H54 (cell line): ENCODE measurements around the gene PTPRE.

Source experiments
- DNase-seq: peaks from one replicate; pipeline ENCODE4 v3.0.0; 2011; ENCODE audit warnings: low spot score, mixed read lengths; ENCODE audit not compliant: insufficient read length
- FAIRE-seq: peaks from 3 replicates; lab custom pipeline; 2011; peaks lifted over from hg19 to GRCh38; lab: Jason Lieb, UNC
- POLR2A ChIP-seq: IDR thresholded peaks from 2 replicates; pipeline ENCODE4 v1.6.1; 2011; ENCODE audit warnings: low read depth, mild to moderate bottlenecking, low read length

Gene PTPRE

DNA sequence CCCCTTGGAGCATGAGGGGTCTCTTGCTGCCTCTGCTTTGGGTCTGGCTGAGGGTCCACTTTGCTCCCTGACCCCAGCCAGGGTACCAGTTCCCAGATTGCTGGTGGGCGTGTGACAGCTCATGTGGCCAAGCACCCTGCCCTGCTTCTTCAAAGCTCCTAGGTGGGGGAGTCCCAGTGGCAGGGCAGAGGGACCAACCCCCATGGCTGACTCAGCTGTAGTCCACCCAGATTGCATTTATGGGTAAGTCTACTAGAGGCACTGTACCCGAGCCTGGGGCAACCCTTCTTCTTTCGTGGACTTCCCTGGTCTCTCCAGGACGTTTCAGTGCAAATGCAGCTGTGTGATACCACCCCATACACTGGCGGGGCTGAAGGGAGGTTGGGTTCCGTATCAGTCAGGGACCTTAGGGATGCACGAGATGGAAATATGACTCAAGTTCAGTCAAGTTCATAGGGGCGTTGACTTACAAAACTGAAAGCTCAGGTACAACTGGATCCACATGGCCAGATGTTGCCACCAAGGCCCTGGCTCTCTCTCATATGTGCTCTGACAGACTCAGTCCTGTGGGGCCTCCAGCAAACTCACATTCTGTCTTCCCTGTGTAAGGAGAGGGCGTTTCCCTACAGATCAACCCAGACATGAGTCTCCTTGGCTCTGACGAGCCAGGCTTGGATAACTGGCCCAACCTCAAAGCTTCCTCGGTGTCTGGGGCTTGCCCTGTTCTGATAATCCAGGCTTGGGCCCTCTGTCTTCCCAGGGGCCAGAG is 13.6 kb downstream of the PTPRE start:
- TF ChIP-seq POLR2A: no peak

DNA sequence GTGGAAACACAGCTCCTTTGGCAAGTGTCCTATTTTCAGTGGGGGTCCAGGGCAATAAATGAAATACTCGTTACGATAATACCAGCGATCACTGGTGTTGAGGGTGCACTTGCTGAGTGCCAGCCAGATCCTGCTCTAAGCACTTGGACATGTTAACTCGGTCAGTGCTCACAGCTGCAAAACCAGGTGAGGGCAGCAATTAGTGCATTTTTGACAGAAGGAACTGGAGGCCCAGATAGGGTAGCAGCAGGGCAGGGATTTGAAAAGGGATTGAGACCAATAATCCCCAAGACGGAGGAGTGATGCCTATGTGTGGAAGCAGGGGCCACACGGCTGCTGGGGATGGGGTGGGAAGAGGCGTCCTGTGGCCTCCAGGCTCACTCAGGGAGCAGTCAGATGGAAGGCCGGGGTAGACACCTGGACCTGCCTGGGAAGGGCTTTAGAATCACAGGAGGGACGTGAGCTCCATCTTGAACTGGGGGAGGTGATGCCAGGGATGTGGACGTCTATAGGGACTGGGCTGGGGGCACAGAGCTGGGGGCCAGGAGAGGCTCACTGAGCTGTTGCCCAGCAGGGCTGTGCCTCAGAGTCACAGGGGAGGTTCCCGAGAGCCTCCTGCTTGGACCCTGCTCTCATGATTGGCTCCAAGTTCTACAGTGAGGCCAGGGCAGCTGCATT is 14.3 kb downstream of the PTPRE start:
- DNase-seq: no peak
- no peak for FAIRE-seq
- TF ChIP-seq POLR2A: no peak

More for the DNA sequence above, 13.6 kb downstream of the PTPRE start:
- DNase-seq (no peak), FAIRE-seq (no peak)

DNA sequence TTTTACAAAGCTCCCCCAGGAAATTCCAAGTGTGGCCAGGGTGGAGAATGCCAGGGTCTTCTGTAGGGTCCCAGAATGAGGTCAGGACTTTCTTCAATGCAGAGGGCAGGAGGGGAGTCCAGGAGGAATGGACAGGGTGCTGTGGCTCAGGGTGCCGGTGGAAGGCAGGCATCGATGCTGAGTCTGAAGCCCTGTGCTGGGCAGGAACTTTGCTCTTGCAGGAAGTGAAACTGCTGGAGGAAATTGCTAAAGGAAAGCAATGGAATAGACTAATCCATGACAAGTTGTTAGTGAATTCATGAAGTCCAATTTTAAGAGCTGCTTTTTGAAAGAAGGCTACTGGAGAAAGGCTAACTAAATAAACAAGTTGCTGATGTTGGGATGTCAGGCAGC is 14.8 kb downstream of the PTPRE start:
- no peak for FAIRE-seq
- no peak for DNase-seq
- no peak for TF ChIP-seq POLR2A

DNA sequence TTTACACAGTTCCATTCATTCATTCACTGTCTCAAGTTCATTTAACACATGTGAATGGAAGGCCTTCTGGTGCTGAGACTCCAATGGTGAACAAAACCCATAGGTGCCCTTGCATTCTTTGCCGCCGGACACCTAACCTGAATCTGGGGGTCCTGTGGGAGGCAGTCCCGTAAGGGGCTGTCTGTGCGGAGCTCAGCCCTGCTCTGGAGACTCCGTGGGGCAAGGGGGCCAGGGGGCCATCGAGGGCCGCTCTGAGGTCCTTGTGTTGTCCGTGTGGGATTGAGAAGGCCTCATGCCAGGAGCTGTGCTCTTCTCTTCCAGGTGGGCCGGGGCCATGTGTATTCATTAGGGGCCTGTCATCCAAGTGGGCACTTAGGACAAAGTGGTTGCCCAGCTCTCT is 15.3 kb downstream of the PTPRE start:
- DNase-seq (no peak), FAIRE-seq (no peak)
- no peak for TF ChIP-seq POLR2A

DNA sequence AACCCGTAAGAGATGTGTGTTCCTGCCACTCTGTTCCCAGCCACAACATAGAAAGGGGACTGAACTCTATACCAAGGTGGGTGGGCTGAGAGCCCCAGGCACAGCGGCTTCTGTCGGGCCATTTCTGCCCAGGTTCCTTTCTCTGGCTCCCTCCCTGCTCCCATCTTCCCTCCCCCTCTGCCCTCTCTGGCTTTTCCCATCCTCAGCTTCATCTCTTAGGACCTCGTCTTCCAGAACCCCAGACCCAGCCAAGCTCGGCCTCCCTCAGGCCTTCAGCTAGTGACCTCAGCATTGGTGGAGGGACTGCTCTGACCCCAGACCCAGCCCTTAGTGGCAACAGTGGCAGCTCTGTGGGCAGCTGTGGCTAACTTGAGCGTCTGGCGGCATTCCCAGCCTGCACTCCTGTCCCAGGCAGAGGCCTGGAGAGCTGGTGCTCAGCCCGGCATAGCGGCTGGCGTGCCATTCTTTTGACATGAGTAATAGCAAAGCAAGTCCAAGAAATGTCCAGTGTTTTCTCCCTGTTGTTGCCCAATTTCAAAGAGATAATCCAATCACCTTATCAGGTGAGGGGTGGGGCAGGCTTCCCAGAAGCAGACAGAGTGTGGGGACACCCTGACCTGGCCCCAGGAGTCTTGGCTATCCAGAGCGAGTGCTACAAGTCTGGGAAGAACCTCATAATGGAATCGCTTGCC is 15.9 kb downstream of the PTPRE start:
- DNase-seq (peak; percentile 60), FAIRE-seq (peak; percentile 72)
- no peak for TF ChIP-seq POLR2A

DNA sequence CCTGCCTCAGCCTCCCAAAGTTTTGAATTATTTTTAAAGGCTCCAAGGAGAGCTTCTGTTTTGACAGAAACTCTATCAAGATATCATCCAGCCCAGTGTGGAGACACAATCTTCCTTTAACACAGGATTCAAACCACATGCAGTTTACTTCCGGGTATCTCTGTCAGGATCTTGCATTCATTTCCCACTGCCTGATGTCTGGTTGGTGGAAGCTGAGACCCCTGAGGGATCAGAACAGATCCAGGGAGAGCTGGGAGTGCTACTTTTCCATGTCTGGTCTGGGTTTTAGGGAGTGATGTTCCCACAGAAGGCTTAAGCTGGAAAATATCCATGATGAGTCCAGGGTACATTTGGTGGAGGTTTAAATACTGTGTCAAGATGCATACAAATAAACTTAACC is 16.7 kb downstream of the PTPRE start:
- FAIRE-seq (no peak), DNase-seq (no peak)
- TF ChIP-seq POLR2A: no peak

DNA sequence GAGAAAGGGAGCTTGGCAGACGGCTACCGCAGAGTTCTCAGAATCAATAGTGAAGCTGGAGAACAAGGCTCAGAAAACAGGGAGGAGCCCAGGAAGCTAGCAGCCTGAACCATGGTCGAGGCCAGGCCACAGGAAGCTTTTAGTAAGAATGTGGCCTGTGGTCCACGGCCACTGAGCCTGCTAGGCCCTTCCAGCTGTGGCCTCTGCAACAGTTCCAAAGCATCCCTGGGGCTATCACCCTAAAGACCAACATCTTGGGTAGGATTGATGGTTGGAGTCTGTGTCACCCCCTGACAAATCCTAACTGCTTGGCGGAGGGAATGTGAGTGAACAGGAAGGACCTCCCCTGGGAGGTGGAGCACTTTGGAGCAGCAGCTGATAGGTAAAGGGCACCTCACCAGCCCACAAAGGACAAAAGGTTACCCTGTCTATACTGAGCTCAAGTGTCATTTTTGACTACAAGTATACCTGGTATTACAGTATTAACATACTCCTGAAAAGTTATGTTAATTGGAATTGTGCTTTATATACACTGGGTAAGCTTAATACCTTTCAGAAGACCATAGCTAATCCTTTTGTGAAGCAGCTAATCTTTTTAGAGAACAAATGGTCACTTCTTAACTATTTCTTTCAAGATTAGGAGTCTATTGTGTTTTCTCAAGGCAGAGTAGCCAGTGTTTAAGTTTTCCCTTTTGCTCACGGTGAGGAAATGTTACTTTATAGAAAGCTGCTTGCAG is 18.7 kb downstream of the PTPRE start:
- no peak for TF ChIP-seq POLR2A
- DNase-seq: no peak
- no peak for FAIRE-seq

DNA sequence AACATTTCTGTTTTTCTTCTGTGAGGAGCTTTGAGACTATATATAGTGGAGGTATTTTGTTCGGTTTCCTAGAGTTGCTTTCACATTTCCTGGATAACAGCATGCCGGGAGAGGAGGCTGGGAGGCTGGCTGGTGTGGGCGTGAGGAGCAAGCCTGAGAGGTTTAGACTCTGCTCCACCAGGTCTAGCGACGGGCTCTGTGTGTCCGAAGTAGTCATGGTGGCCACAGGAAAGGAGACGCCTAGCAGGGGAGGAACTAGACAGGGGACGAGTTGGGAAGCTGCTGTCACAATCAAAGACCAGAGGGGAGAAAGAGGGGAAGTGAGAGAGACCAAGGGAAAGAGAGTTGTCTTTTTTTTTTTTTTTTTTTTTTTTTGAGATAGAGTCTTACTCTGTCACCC is 19.6 kb downstream of the PTPRE start:
- DNase-seq (no peak), FAIRE-seq (no peak)
- no peak for TF ChIP-seq POLR2A

DNA sequence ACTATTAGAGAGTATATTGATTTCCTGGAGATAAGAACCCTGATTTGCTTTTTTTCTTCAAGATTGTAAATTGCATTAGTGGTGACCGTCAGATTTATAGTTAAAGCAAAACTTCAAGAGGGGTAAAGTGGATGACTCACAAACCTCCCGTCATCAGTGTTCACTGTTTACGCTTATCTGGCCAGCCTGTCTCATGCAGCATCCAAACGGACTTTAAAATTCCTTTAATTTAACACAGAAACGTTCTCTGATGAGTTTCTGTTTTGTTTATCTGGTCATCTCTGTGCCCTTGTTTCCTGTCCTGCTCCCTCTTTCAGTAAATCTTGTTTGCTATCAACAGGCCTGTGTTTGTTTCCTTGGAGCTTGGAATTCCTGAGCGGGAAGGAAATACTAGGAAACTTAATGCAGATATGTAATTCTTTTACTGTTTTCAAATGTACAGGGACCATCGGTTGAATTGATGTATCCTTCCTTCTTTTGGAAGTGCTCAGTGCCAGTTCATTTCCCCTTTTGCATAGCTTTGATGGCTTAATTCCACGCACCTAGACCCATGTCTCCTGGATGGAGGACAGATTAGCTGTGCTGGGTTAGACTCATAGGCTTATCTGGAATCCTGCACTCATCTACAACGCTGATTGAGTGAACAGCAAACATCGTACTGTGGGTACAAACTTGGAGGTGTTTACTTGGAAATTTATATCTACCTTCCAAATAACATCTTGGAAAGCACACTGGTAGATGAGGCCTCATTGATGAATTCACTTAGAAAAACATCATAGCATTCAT is 21.3 kb downstream of the PTPRE start:
- no peak for TF ChIP-seq POLR2A
- no peak for DNase-seq
- FAIRE-seq: peak; percentile 50

DNA sequence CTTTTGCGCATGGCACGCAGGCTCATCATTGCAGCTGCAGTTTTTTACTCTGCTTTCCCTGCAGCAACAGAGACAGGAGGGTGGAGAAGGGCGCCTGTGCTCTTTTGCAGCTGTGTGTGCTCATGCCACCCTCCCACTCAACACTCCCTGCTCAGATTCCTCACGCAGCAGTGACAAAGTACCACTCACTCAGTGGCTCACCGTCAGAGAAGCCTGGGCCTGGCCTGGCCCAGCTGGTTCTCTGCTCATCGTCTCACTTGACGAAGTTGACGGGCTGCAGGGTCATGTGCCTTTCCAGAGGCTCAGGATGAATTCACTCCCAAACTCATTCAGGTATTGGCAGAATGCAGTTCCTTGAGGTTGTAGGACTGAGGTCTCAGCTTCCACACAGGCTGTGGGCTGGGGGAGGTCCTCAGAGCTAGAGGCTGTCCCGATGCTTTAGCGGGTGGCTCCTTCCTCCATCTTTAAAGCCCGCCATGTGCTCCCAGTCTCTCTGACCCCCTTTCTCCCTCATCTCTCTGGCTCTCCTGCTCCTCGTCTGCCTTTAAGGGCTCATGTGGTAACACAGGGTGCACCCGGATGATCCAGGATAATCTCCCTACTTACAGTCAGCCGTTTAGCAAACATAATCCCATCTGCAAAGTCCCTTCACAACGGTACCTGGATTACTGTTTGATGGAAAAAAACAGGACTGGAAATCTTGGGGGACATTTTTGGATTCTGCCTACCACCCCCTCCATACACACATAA is 25.8 kb downstream of the PTPRE start:
- FAIRE-seq: no peak

DNA sequence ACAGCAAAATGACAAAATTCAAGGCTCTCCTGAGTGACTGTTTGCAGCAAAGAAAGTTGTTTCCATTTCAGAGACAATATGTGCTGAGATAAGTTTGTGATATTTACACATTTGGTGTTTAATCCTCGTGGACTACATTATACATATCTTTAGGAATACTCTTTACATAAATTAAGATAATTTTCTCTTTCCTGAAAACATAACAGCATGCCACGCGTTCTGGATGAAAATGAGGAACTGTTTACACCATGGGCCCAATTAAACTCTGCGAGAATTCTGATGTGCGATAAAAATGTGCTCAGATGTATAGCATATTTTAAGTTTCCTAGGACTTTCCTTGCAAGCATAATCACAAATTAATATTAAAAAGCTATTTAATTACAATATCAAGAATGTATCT is 26.4 kb downstream of the PTPRE start:
- DNase-seq (no peak), FAIRE-seq (no peak)
- TF ChIP-seq POLR2A: no peak

More for the DNA sequence above, 25.8 kb downstream of the PTPRE start:
- TF ChIP-seq POLR2A: no peak
- no peak for DNase-seq

DNA sequence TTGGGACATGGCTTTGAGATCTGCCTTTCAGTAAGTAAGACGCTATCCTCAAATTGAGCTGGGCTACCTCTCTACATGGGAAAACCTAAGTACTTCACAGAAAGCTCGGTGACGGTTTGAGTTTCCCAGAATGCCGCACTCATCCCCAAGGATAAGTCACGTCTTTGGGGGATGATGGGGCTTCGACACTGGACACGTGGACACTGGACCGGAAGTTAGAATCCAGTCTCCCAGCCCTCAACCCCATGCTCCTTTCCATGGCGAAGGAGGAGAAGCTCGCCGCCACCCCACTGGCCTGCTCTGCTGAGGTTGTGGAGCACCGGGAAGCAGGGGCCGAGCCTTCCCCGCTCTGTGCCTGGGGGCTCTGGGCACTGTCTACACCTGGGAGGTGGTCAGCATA is 27.5 kb downstream of the PTPRE start:
- no peak for FAIRE-seq
- no peak for DNase-seq
- no peak for TF ChIP-seq POLR2A
